HAP-1 (cell line): ENCODE data around the gene WDFY3.

Source experiments
- DNase-seq, 2 experiments: peaks; one replicate each; pipeline ENCODE4 v3.0.0-alpha.2; 2016 to 2020; ENCODE audit warnings: low spot score in 2 of 2
- H3K27me3 ChIP-seq: fragments of 250-450 bp; sonication (Bioruptor Pico); 2 replicates; pipeline ENCODE4 v1.5.1; 2020; ENCODE audit warnings: low read depth, mild to moderate bottlenecking, moderate library complexity
- H3K36me3 ChIP-seq: fragments of 250-450 bp; sonication (Bioruptor Pico); replicated peaks from 2 replicates; pipeline ENCODE4 v1.5.1; 2020; ENCODE audit warnings: mild to moderate bottlenecking
- H3K4me1 ChIP-seq: fragments of 250-450 bp; sonication (Bioruptor Pico); 2 replicates; pipeline ENCODE4 v1.5.1; 2020; ENCODE audit warnings: mild to moderate bottlenecking
- H3K4me3 ChIP-seq: fragments of 250-450 bp; sonication (Bioruptor Pico); 2 replicates; pipeline ENCODE4 v1.5.1; 2020; ENCODE audit warnings: mild to moderate bottlenecking, moderate library complexity
- H3K9me3 ChIP-seq: fragments of 250-450 bp; sonication (Bioruptor Pico); 2 replicates; pipeline ENCODE4 v1.5.1; 2020; ENCODE audit warnings: mild to moderate bottlenecking, moderate library complexity
- in situ Hi-C: fragments of 300-500 bp; cut with MboI; formaldehyde crosslinking; loops from 3 replicates; pipeline ENCODE4 v1.14.3; 2020; ENCODE audit warnings: low sequenced_read_pairs, inconsistent platforms, mixed read lengths

Gene WDFY3

DNA sequence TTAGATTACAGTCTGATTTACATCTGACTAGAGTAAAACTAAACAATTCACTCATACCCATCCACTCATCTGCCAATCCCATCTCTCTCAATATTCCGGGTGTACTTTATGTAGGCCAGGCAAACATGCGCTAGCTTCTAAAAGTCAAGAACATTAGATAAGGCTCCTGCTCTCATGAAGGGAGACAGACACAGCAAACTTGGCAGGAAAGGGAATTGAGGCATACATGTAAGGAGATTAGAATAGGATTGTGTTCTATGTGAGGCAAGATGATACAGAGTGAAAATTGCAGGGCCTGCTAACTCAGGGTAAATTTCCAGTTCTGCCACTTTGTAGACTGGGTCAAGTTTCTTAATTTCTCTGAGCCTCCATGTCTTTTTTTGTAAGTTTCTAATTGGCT lies 247.8 kb downstream of the WDFY3 start:
- DNase-seq = no peak
- H3K4me3 ChIP-seq = no peak overlapping the region
- in situ Hi-C loops = no loop called here
- H3K27me3 ChIP-seq = no peaks in the 10 kb centered on the region
- H3K36me3 ChIP-seq = peaks cover 34% of the 10 kb centered on the region
- H3K9me3 ChIP-seq = no peaks in the 10 kb centered on the region
- no peaks in the 10 kb centered on the region for H3K4me1 ChIP-seq

DNA sequence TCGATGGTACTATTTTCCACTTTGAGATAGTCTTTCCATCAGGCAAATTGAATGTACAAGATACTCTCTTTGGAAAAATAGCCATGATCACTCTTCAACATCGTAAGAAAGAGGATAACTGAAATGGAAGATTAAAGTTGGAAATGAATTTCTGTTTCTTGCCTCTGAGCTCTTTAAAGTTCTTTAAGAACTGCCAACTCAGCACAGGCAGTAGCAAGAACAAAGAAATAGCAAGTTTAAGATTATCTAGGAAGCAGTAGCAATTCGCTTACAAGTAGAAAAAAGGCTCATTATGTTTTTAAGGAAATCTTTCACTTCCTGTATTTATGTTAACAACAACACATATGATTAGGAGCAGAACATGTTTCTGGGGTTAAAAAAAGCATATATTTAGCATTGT lies 255.9 kb downstream of the WDFY3 start:
- Histone ChIP-seq H3K36me3 (peaks cover 32% of the 10 kb centered on the region), H3K4me1 (no peaks in the 10 kb centered on the region), H3K9me3 (no peaks in the 10 kb centered on the region), H3K4me3 (no peak overlapping the region), H3K27me3 (no peaks in the 10 kb centered on the region)
- no peak for DNase-seq
- in situ Hi-C loops = no loop called here

DNA sequence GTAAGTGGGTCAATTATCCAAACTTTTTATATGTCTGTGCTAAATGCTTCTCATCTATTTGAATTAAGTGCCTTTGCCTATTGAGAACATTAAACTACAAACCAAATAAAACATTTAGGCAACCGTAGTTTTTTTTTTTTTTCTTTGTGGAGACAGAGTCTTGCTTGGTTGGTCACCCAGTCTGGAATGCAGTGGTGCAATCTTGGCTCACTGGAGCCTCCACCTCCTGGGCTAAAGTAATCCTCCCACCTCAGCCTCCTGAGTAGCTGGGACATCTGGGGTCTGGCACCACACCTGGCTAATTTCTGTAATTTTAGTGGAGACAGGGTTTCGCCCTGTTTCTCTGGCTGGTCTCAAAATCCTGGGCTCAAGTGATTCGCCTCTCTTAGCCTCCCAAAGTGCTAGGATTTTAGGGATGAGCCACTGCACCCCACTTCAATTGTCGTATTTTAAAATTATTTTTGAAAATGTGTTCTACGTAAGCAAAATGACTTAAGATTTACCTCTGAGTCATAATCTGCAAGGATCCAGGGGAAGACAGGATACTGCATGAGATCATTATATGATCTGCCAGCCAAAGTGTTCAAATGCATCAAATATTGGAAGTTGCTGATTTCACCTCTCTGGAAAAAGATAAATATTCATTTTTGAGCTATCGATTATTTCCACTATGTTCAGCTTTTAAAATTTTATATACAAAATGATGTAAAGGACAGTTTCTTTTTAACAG lies 257.9 kb downstream of the WDFY3 start:
- no peaks in the 10 kb centered on the region for H3K4me1 ChIP-seq
- H3K4me3 ChIP-seq = no peak overlapping the region
- H3K9me3 ChIP-seq = no peaks in the 10 kb centered on the region
- no peak for DNase-seq
- in situ Hi-C loops = no loop called here
- no peaks in the 10 kb centered on the region for H3K27me3 ChIP-seq
- H3K36me3 ChIP-seq = peaks cover 38% of the 10 kb centered on the region

DNA sequence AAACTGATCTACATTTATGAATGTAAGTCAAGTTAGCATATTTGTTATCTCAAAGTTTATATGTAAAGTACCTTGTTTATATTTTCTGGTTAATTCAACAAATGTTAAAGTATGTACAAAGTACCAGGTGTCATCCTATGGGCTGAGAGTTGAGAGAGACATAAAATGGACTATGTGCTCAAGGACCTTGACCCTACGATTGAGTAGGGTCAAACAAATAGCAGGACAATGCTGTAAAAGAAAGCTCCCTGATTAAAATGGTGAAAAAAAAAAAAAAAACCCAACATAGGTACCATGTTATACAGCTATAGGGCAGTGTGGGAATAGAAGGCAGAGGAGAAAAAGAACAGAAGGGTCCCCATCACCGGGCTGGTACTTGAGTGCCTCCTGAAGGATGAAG lies 260.2 kb downstream of the WDFY3 start:
- Histone ChIP-seq H3K27me3 (no peaks in the 10 kb centered on the region), H3K4me3 (no peak overlapping the region), H3K36me3 (peaks cover 46% of the 10 kb centered on the region), H3K9me3 (no peaks in the 10 kb centered on the region), H3K4me1 (no peaks in the 10 kb centered on the region)
- in situ Hi-C loops = no loop called here
- DNase-seq = no peak

DNA sequence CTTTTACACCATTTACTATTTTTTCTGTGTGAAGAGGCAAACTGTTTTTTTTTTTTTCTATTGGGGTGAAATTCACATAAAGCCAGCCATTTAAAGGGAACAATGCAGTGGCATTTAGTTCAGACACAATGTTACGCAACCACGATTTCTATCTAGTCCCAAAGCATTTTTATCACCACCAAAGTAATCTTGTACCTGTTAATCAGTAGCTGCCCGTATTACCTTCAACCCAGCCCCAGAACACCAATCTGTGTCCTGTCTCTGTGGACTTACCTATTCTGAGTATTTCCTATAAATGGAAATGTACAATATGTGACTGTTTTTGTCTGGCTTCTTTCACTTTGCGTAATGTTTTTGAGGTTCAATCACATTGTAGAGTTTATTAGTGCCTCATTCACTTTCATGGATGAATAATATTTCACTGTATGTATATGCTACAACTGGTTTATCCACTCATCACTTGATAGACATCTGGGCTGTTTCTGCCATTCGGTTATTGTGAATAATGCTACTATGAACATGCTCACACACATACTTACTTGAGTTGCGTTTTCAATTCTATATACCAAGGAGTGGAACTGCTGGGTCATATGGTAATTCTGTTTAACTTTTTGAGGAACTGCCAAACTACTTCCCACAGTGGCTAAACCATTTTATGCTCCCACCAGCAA lies 267.4 kb downstream of the WDFY3 start:
- Histone ChIP-seq H3K4me1 (no peaks in the 10 kb centered on the region), H3K36me3 (peaks cover 39% of the 10 kb centered on the region), H3K27me3 (no peaks in the 10 kb centered on the region), H3K4me3 (no peak overlapping the region), H3K9me3 (no peaks in the 10 kb centered on the region)
- no peak for DNase-seq
- in situ Hi-C loops = no loop called here

DNA sequence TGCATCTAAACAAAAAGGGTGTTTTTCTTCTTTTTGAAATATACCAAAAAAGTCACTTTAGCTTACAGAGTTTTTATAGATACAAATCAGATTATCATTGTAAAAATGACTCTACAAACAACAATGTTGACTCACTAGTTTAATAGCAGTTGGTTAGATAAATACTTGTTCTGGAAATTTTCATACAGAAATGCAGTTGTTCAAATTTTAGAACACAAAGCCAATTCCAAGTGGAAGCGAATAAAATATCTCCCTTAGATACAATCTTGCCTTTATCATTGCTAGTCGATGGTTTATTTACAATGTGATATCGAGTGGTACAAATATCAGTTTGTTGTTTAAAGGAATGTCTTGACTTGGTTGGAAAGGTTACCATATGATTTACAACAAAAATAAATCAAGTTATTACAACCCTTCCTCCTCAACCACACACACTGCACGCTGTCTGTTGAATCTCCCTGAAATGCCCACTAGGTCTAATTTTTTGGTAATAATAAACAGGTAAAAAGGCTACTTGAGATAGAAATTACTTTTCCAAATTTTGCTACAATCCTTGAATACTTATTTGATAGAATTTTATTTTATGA lies 268.8 kb downstream of the WDFY3 start:
- in situ Hi-C loops = no loop called here
- Histone ChIP-seq H3K9me3 (no peaks in the 10 kb centered on the region), H3K4me1 (no peaks in the 10 kb centered on the region), H3K4me3 (no peak overlapping the region), H3K27me3 (no peaks in the 10 kb centered on the region), H3K36me3 (peaks cover 41% of the 10 kb centered on the region)
- no peak for DNase-seq

DNA sequence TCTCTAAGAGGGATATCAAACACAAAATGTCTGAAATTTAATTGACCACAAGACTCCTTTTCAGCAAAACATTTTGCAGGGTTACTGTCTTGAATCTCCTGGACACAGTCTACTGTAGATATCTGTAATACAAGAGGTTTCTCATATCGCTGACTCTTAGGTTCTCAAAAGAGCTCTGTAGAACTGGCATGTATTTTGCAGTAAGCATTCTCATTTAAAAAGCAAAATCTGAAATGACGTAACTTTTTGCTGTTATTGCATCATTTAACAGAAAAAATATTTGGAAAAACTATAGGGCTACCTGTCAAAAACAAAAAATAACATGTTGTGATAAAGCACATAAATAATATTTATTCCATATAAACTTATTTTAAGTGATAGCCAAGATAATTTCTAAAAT lies 269.3 kb downstream of the WDFY3 start:
- Histone ChIP-seq H3K27me3 (no peaks in the 10 kb centered on the region), H3K36me3 (peaks cover 43% of the 10 kb centered on the region), H3K9me3 (no peaks in the 10 kb centered on the region), H3K4me1 (no peaks in the 10 kb centered on the region), H3K4me3 (no peak overlapping the region)
- in situ Hi-C loops = no loop called here
- DNase-seq = no peak

DNA sequence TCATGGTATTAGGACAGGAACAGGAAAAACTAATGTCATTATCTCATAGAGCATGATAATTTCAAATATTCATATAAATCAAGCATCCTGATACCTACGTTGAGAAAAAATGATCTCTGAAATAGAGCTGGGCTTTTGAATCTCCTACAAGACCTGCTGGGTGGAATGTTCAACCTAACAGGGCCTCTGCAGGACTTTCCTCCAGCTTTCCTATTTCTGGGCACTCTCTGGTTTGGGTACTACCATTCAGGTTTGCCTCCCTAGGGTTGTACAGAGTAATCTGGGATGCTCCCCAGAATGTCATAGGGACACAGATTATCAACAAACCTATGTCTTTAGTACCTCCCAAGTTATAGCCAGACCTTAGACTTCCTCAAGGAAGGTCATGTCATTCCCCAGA lies 274.7 kb downstream of the WDFY3 start:
- H3K27me3 ChIP-seq = no peaks in the 10 kb centered on the region
- H3K9me3 ChIP-seq = no peaks in the 10 kb centered on the region
- no peaks in the 10 kb centered on the region for H3K4me1 ChIP-seq
- no peak for DNase-seq
- in situ Hi-C loops = no loop called here
- no peak overlapping the region for H3K4me3 ChIP-seq
- H3K36me3 ChIP-seq = peaks cover 35% of the 10 kb centered on the region

DNA sequence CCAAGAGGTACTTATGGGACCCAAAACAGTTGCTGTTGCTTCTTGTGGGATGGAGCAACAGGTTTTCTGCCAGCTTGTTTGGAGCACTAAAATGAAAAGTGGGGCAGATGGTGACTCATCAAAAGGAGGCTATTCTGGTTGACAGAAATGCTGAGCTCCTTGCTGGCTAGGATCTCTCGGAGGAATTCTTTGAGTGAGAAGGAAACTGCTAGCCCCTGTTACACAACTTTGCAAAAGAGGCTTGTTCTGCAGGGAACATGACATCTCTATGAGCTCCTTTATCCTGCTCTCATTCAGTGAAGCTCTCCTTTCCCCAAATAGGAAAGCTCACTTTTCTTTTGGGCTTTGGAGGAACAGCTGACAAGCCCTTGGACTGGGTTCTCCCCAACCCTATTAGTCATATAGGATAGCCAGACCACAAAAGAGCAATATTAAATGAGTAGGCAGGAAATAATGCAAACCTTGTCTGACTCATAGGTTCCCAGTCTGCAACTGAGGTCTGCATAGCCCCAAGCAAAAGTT lies 275.3 kb downstream of the WDFY3 start:
- no peaks in the 10 kb centered on the region for H3K9me3 ChIP-seq
- in situ Hi-C loops = no loop called here
- DNase-seq = no peak
- H3K4me3 ChIP-seq = no peak overlapping the region
- no peaks in the 10 kb centered on the region for H3K27me3 ChIP-seq
- H3K4me1 ChIP-seq = no peaks in the 10 kb centered on the region
- H3K36me3 ChIP-seq = peaks cover 35% of the 10 kb centered on the region

DNA sequence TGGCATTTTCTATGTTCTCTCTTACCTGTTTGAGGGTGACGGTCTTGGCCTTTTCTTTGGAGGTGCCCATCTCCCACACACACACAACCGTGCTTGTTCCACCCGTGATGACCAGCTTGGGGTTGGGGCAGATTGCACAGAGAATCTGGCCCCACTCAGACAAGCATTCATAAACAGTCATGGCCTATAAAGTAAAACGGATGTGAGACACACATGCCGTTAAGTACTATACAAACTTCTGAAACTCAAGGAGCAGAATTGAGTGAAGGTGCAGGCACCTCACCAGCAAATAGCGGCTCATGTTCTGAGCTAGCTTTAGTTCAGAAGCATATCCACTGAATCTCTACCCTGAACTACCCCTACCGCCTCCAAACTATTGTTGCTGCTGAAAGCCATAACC lies 276.0 kb downstream of the WDFY3 start:
- Histone ChIP-seq H3K9me3 (no peaks in the 10 kb centered on the region), H3K27me3 (no peaks in the 10 kb centered on the region), H3K36me3 (peaks cover 30% of the 10 kb centered on the region), H3K4me1 (no peaks in the 10 kb centered on the region), H3K4me3 (no peak overlapping the region)
- in situ Hi-C loops = no loop called here
- no peak for DNase-seq

DNA sequence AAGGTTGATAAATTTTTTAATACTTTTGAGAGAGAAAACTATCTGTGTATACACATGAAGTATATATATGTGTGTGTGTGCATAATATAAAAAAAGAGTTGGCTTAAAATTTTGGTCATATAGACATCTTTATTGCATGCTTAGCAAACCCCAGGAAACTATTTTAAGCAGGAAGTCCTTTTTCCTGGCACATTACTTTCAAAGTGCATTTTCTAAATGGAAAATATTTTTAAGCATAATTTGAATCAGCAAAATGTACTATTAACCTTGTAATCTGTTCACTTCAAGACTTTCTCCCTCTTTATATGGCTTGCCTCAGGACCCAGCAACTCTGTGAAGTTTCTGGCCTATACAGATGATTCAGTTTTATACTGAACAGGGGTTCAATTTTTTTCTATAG lies 277.3 kb downstream of the WDFY3 start:
- H3K36me3 ChIP-seq = peaks cover 21% of the 10 kb centered on the region
- H3K27me3 ChIP-seq = no peaks in the 10 kb centered on the region
- no peak for DNase-seq
- H3K9me3 ChIP-seq = no peaks in the 10 kb centered on the region
- no peaks in the 10 kb centered on the region for H3K4me1 ChIP-seq
- in situ Hi-C loops = no loop called here
- H3K4me3 ChIP-seq = no peak overlapping the region

DNA sequence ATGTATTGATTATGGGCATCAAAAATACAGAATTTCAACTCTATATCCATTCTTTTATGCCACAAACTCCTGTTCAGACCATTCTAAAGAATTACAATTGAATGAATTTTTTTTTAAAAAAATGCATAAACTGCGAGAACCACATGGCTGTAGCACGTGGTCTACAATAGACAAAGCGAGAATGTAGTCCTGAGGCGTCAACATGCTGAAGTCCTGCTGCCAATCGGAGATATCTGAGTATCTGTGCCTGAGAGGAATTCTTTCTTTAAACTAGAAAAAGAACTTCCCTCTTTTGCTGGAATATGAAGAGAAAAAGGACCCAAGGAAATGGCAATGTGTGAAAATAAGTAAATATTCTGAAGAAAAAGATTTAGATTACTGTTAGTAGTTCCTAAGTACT lies 277.9 kb downstream of the WDFY3 start:
- Histone ChIP-seq H3K27me3 (no peaks in the 10 kb centered on the region), H3K4me1 (no peaks in the 10 kb centered on the region), H3K4me3 (no peak overlapping the region), H3K36me3 (peaks cover 24% of the 10 kb centered on the region), H3K9me3 (no peaks in the 10 kb centered on the region)
- DNase-seq = no peak
- in situ Hi-C loops = no loop called here

DNA sequence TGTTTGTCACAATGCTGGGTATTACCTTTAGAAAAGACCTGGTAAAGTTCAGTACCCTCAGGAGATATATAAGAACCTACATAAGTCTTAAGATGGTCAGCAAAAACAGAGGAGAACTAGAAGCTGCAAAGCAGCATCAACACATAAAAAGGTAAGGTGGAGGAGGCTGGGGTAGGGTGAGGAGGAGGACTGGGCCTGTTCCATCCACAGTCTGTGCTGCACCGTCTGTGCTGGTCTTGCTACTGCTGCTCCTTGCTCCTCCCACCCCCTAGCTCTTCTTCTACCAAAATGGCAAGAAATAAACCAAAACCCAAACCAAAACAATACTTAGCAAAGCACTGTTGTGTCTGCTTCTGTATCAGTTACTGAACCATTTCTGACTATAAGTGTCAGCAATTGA lies 281.4 kb downstream of the WDFY3 start:
- in situ Hi-C loops = no loop called here
- Histone ChIP-seq H3K4me1 (no peaks in the 10 kb centered on the region), H3K36me3 (peaks cover 35% of the 10 kb centered on the region), H3K4me3 (no peak overlapping the region), H3K9me3 (no peaks in the 10 kb centered on the region), H3K27me3 (no peaks in the 10 kb centered on the region)
- DNase-seq = no peak

DNA sequence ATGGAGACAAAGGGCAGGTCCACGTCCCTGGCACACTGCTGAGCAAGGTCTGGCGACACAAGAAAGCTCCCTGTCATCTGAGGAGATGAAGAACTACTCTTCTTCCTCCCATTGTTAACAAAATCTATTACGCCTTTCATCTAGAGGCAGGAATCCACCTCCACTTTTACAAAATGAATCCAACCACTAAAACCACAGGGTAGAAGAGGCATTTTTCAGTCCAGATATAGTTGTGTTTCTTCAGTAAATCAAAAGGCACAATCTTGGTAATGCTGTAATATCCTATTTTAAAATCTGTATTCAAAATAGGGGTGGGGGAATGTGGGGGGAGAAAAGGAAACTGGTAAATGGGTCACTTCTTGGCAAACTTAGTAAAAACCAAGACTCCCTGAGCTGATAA lies 282.1 kb downstream of the WDFY3 start:
- peaks cover 34% of the 10 kb centered on the region for H3K36me3 ChIP-seq
- H3K4me3 ChIP-seq = no peak overlapping the region
- no peak for DNase-seq
- no peaks in the 10 kb centered on the region for H3K27me3 ChIP-seq
- in situ Hi-C loops = no loop called here
- no peaks in the 10 kb centered on the region for H3K4me1 ChIP-seq
- H3K9me3 ChIP-seq = no peaks in the 10 kb centered on the region
